ENCODE results near the gene CYP27B1.

The CYP27B1 gene

GRCh38 chr12:57759360-57759980, 7.4 kb downstream of the CYP27B1 start:
- Histone ChIP-seq H3K4me1 (peaks cover 17 to 20% (median 19%) of the 10 kb centered on the region in 10 experiments), H3K9ac (no peak overlapping the region), H3K36me3 (peaks cover 0 to 18% (median 6%) of the 10 kb centered on the region in 11 experiments; a peak in 10 of 22 replicates), H3K27me3 (peaks cover 53 to 91% (median 85%) of the 10 kb centered on the region in 11 experiments), H3K27ac (no peak overlapping the region), H3K4me3 (no peak overlapping the region), H3K4me2 (no peak overlapping the region), H3K9me3 (replicated peaks in 1 of 11) (peaks cover 0 to 1% (median 0%) of the 10 kb centered on the region in 11 experiments; a peak in 1 of 22 replicates), H4K20me1 (peaks cover 3 to 67% (median 19%) of the 10 kb centered on the region in 11 experiments; a peak in 15 of 22 replicates)
- TF ChIP-seq Cebpa-rat (IDR thresholded peaks at IDR 0.05), result no peak

GRCh38 chr12:57758552-57759359, 8.1 kb downstream of the CYP27B1 start:
- Histone ChIP-seq H3K27me3 (peaks cover 53 to 91% (median 85%) of the 10 kb centered on the region in 11 experiments), H3K4me3 (no peak overlapping the region)
- TF ChIP-seq Cebpa-rat (IDR thresholded peaks at IDR 0.05), result no peak

GRCh38 chr12:57757771-57758170, 9.1 kb downstream of the CYP27B1 start:
- Histone ChIP-seq H3K9ac (no peak overlapping the region), H3K27ac (no peak overlapping the region), H3K4me2 (no peak overlapping the region), H3K9me3 (replicated peaks in 1 of 11) (no peaks in the 10 kb centered on the region), H3K4me3 (no peak overlapping the region), H3K36me3 (peaks cover 0 to 18% (median under 1%) of the 10 kb centered on the region in 11 experiments; a peak in 9 of 22 replicates), H3K27me3 (peaks cover 44 to 91% (median 85%) of the 10 kb centered on the region in 11 experiments), H4K20me1 (peaks cover 3 to 54% (median 18%) of the 10 kb centered on the region in 11 experiments; a peak in 13 of 22 replicates), H3K4me1 (peaks cover 28 to 37% (median 34%) of the 10 kb centered on the region in 10 experiments)
- no peak for TF ChIP-seq Cebpa-rat (IDR thresholded peaks at IDR 0.05)

More at GRCh38 chr12:57758552-57759359, 8.1 kb downstream of the CYP27B1 start:
- peaks cover 0 to 18% (median 6%) of the 10 kb centered on the region in 11 experiments; a peak in 9 of 22 replicates for H3K36me3 ChIP-seq
- H3K9me3 ChIP-seq (replicated peaks in 1 of 11), result no peaks in the 10 kb centered on the region
- H3K9ac ChIP-seq, result no peak overlapping the region
- peaks cover 3 to 60% (median 18%) of the 10 kb centered on the region in 11 experiments; a peak in 13 of 22 replicates for H4K20me1 ChIP-seq
- peaks cover 23 to 27% (median 25%) of the 10 kb centered on the region in 10 experiments for H3K4me1 ChIP-seq
- H3K27ac ChIP-seq, result no peak overlapping the region
- H3K4me2 ChIP-seq, result no peak overlapping the region

- H4K20me1 ChIP-seq, result peaks cover 3 to 43% (median 18%) of the 10 kb centered on the region in 11 experiments; a peak in 13 of 22 replicates
- H3K4me2 ChIP-seq, result peak overlapping the region; percentile 93 to 100 (median 99)
- H3K27ac ChIP-seq, result peak overlapping the region in 3 of 11 experiments; percentile 52 to 67 (median 63); a peak in 6 of 22 replicates
- peak overlapping the region; percentile 60 to 84 (median 69); a peak in 18 of 20 replicates for H3K4me3 ChIP-seq
- peaks cover 0 to 18% (median 0%) of the 10 kb centered on the region in 11 experiments; a peak in 9 of 22 replicates for H3K36me3 ChIP-seq
- no peak for TF ChIP-seq Cebpa-rat (IDR thresholded peaks at IDR 0.05)
- peaks cover 31 to 40% (median 37%) of the 10 kb centered on the region in 10 experiments for H3K4me1 ChIP-seq
- H3K9me3 ChIP-seq (replicated peaks in 1 of 11), result no peaks in the 10 kb centered on the region
- peaks cover 39 to 81% (median 75%) of the 10 kb centered on the region in 11 experiments for H3K27me3 ChIP-seq
- H3K9ac ChIP-seq, result peak overlapping the region in 5 of 11 experiments; percentile 70 to 87 (median 77); a peak in 10 of 22 replicates
Measured at GRCh38 chr12:57756406-57757341, 10.2 kb downstream of the CYP27B1 start.

GRCh38 chr12:57755454-57756372, 11.2 kb downstream of the CYP27B1 start:
- Histone ChIP-seq H4K20me1 (peaks cover 3 to 40% (median 20%) of the 10 kb centered on the region in 11 experiments; a peak in 15 of 22 replicates), H3K36me3 (peaks cover 5 to 22% (median 5%) of the 10 kb centered on the region in 11 experiments), H3K4me1 (peaks cover 38 to 48% (median 44%) of the 10 kb centered on the region in 10 experiments), H3K4me2 (peak overlapping the region; percentile 93 to 100 (median 99)), H3K4me3 (peak overlapping the region; percentile 60 to 84 (median 69)), H3K27me3 (peaks cover 39 to 71% (median 66%) of the 10 kb centered on the region in 11 experiments), H3K9ac (peak overlapping the region; percentile 50 to 87 (median 73)), H3K9me3 (replicated peaks in 1 of 11) (no peaks in the 10 kb centered on the region), H3K27ac (peak overlapping the region in 5 of 11 experiments; percentile 7 to 67 (median 52); a peak in 9 of 22 replicates)
- no peak for TF ChIP-seq Cebpa-rat (IDR thresholded peaks at IDR 0.05)

- peak overlapping the region in 10 of 11 experiments; percentile 66 to 100 (median 98); a peak in 14 of 22 replicates for H3K4me2 ChIP-seq
- H3K9ac ChIP-seq, result peak overlapping the region in 8 of 11 experiments; percentile 45 to 82 (median 54); a peak in 7 of 22 replicates
- peaks cover 39 to 66% (median 66%) of the 10 kb centered on the region in 11 experiments for H3K27me3 ChIP-seq
- H3K4me3 ChIP-seq, result peak overlapping the region; percentile 60 to 84 (median 69)
- no peaks in the 10 kb centered on the region for H3K9me3 ChIP-seq (replicated peaks in 1 of 11)
- no peak for TF ChIP-seq Cebpa-rat (IDR thresholded peaks at IDR 0.05)
- H3K36me3 ChIP-seq, result peaks cover 10 to 27% (median 11%) of the 10 kb centered on the region in 11 experiments
- peaks cover 43 to 54% (median 50%) of the 10 kb centered on the region in 10 experiments for H3K4me1 ChIP-seq
- H4K20me1 ChIP-seq, result peaks cover 3 to 40% (median 18%) of the 10 kb centered on the region in 11 experiments; a peak in 15 of 22 replicates
- no peak overlapping the region; a peak in 1 of 22 replicates for H3K27ac ChIP-seq
Measured at GRCh38 chr12:57755194-57755453, 11.8 kb downstream of the CYP27B1 start.

All from BLaER1 treated with 17β-estradiol and CSF1 and Interleukin-3, amounts not matched to agents 10 nM and 100 nM (cell line).